Suppressor macrophage treated with lipopolysaccharide for 1 hour (primary cell): Measurements from ENCODE around the gene CBARP.

Source experiments
- DNase-seq, 3 donors: peaks; one replicate each; pipeline ENCODE4 v3.0.0-alpha.2; 2020 to 2022

CBARP gene

GRCh38 chr19:1224047-1224825, 13.6 kb downstream of the CBARP start:
- DNase-seq = no peak

GRCh38 chr19:1223018-1223855, 14.6 kb downstream of the CBARP start:
- peak in 2 of 3 donors; percentile 31 to 61 for DNase-seq

GRCh38 chr19:1222394-1222793, 15.4 kb downstream of the CBARP start:
- DNase-seq = no peak

- DNase-seq = no peak
Observed at GRCh38 chr19:1221904-1222255, 15.9 kb downstream of the CBARP start.

GRCh38 chr19:1220976-1221903, 16.6 kb downstream of the CBARP start:
- peak; percentile 61 to 74 (median 62) for DNase-seq

- DNase-seq = no peak
Observed at GRCh38 chr19:1220477-1220930, 17.3 kb downstream of the CBARP start.

GRCh38 chr19:1219786-1220476, 17.9 kb downstream of the CBARP start:
- no peak for DNase-seq

- DNase-seq = no peak
Observed at GRCh38 chr19:1218751-1219567, 18.8 kb downstream of the CBARP start.

GRCh38 chr19:1217366-1217765, 20.4 kb downstream of the CBARP start:
- DNase-seq = no peak

GRCh38 chr19:1216756-1217155, 21.0 kb downstream of the CBARP start:
- DNase-seq = no peak

- DNase-seq = no peak
Observed at GRCh38 chr19:1214862-1215731, 22.7 kb downstream of the CBARP start.

- no peak for DNase-seq
Observed at GRCh38 chr19:1214299-1214861, 23.4 kb downstream of the CBARP start.

GRCh38 chr19:1213391-1214286, 24.2 kb downstream of the CBARP start:
- DNase-seq = peak; percentile 95 to 99 (median 96)

GRCh38 chr19:1211494-1212234, 26.1 kb downstream of the CBARP start:
- no peak for DNase-seq

- DNase-seq = no peak
Observed at GRCh38 chr19:1210227-1210538, 27.6 kb downstream of the CBARP start.

GRCh38 chr19:1208830-1209229, 29.0 kb downstream of the CBARP start:
- peak in 1 of 3 donors; percentile 20 for DNase-seq

GRCh38 chr19:1206864-1207450, 30.8 kb downstream of the CBARP start:
- peak; percentile 33 to 57 (median 56) for DNase-seq
